H9 (cell line): ENCODE data around the gene ANKMY1. TPM values are rescaled to one million over a fixed set of nuclear protein-coding genes. Genes with fewer than 3 reads are reported as not detected.

Experiments used
- DNase-seq: peaks from one replicate; pipeline ENCODE4 v3.0.0-alpha.2; 2017
- H2AFZ ChIP-seq: one replicate; pipeline ENCODE4 v1.6.1; 2013; ENCODE audit warnings: mild to moderate bottlenecking, low read length, control low read depth, moderate library complexity
- H2AK5ac ChIP-seq: 2 replicates; pipeline ENCODE4 v1.6.1; 2013; ENCODE audit warnings: low read length, control low read depth, mixed read lengths; ENCODE audit not compliant: insufficient read length
- H2BK120ac ChIP-seq: one replicate; pipeline ENCODE4 v1.6.1; 2013; ENCODE audit warnings: low read depth, mild to moderate bottlenecking, low read length, control low read depth, inconsistent platforms; ENCODE audit not compliant: poor library complexity, severe bottlenecking
- H2BK12ac ChIP-seq: 2 replicates; pipeline ENCODE4 v1.6.1; 2013; ENCODE audit warnings: low read length, control low read depth, mixed read lengths, low read depth; ENCODE audit not compliant: insufficient read length
- H2BK15ac ChIP-seq: 2 replicates; pipeline ENCODE4 v1.6.1; 2013; ENCODE audit warnings: low read depth, low read length, control low read depth
- H2BK20ac ChIP-seq: one replicate; pipeline ENCODE4 v1.6.1; 2013; ENCODE audit warnings: low read depth, mild to moderate bottlenecking, low read length, control low read depth, inconsistent platforms; ENCODE audit not compliant: poor library complexity, severe bottlenecking
- H2BK5ac ChIP-seq: 2 replicates; pipeline ENCODE4 v1.6.1; 2013; ENCODE audit warnings: low read length, control low read depth, mixed read lengths; ENCODE audit not compliant: insufficient read length
- H3K14ac ChIP-seq: 2 replicates; pipeline ENCODE4 v1.6.1; 2013; ENCODE audit warnings: low read length, control low read depth; ENCODE audit not compliant: insufficient read depth
- H3K18ac ChIP-seq: 2 replicates; pipeline ENCODE4 v1.6.1; 2013; ENCODE audit warnings: low read depth, mild to moderate bottlenecking, mixed read lengths, low read length, control low read depth; ENCODE audit not compliant: insufficient read length
- H3K23ac ChIP-seq: 2 replicates; pipeline ENCODE4 v1.6.1; 2013; ENCODE audit warnings: low read length, control low read depth, mixed read lengths, low read depth; ENCODE audit not compliant: insufficient read length
- H3K23me2 ChIP-seq: 2 replicates; pipeline ENCODE4 v1.6.1; 2013; ENCODE audit warnings: low read depth, mild to moderate bottlenecking, mixed read lengths, low read length, control low read depth; ENCODE audit not compliant: insufficient read length, poor library complexity, severe bottlenecking
- H3K27ac ChIP-seq: 2 replicates; pipeline ENCODE4 v1.5.1; 2013; ENCODE audit warnings: low read length, control low read depth, mixed read lengths, low read depth; ENCODE audit not compliant: insufficient read length
- H3K27me3 ChIP-seq: 2 replicates; pipeline ENCODE4 v1.6.1; 2013; ENCODE audit warnings: low read length, control low read depth, inconsistent platforms; ENCODE audit not compliant: insufficient read depth
- H3K4ac ChIP-seq: 2 replicates; pipeline ENCODE4 v1.6.1; 2013; ENCODE audit warnings: low read depth, mild to moderate bottlenecking, control low read depth, inconsistent platforms, low read length, moderate library complexity
- H3K4me1 ChIP-seq: 2 replicates; pipeline ENCODE4 v1.6.1; 2013; ENCODE audit warnings: low read length, control low read depth, inconsistent platforms; ENCODE audit not compliant: insufficient read depth
- H3K4me2 ChIP-seq: 2 replicates; pipeline ENCODE4 v1.6.1; 2013; ENCODE audit warnings: low read length, control low read depth, mixed read lengths; ENCODE audit not compliant: insufficient read length, insufficient read depth
- H3K56ac ChIP-seq: 2 replicates; pipeline ENCODE4 v1.6.1; 2013; ENCODE audit warnings: low read depth, mild to moderate bottlenecking, mixed read lengths, low read length, control low read depth; ENCODE audit not compliant: insufficient read length
- H3K79me1 ChIP-seq: 2 replicates; pipeline ENCODE4 v1.6.1; 2013; ENCODE audit warnings: low read depth, mild to moderate bottlenecking, moderate library complexity, low read length, control low read depth, inconsistent platforms; ENCODE audit not compliant: insufficient read depth, poor library complexity, severe bottlenecking
- H3K79me2 ChIP-seq: 2 replicates; pipeline ENCODE4 v1.6.1; 2013; ENCODE audit warnings: low read length, control low read depth, inconsistent platforms; ENCODE audit not compliant: insufficient read depth
- H3K9ac ChIP-seq: 2 replicates; pipeline ENCODE4 v1.6.1; 2013; ENCODE audit warnings: low read length, control low read depth, mixed read lengths; ENCODE audit not compliant: insufficient read length; ENCODE audit errors: extremely low read depth
- H3K9me3 ChIP-seq: one replicate; pipeline ENCODE4 v1.6.1; 2013; ENCODE audit warnings: low read depth, low read length, inconsistent platforms; ENCODE audit not compliant: control insufficient read depth
- H3T11ph ChIP-seq: one replicate; pipeline ENCODE4 v1.6.1; 2013; ENCODE audit warnings: mild to moderate bottlenecking, low read length, control low read depth, inconsistent platforms
- H4K20me1 ChIP-seq: one replicate; pipeline ENCODE4 v1.6.1; 2013; ENCODE audit not compliant: control insufficient read depth, insufficient read length, insufficient read depth
- H4K5ac ChIP-seq: 2 replicates; pipeline ENCODE4 v1.6.1; 2013; ENCODE audit warnings: low read depth, mild to moderate bottlenecking, mixed read lengths, low read length, control low read depth; ENCODE audit not compliant: insufficient read length
- H4K8ac ChIP-seq: replicated peaks from 2 replicates; pipeline ENCODE4 v1.6.1; 2013; ENCODE audit warnings: low read length, control low read depth, mixed read lengths, low read depth; ENCODE audit not compliant: insufficient read length
- H4K91ac ChIP-seq: 2 replicates; pipeline ENCODE4 v1.6.1; 2013; ENCODE audit warnings: low read depth, mild to moderate bottlenecking, moderate library complexity, mixed read lengths, low read length, control low read depth; ENCODE audit not compliant: insufficient read length
- H3K27ac Mint-ChIP-seq, 3 experiments: 2 replicates in 2 of 3; 3 replicates in 1 of 3; pipeline ENCODE4 v1.8.0; 2020 to 2021; ENCODE audit warnings: mixed read lengths in 3 of 3, mild to moderate bottlenecking in 1 of 3, moderate library complexity in 1 of 3
- H3K27me3 Mint-ChIP-seq: 2 replicates; pipeline ENCODE4 v1.8.0; 2021; ENCODE audit warnings: low read depth, mild to moderate bottlenecking, moderate library complexity, mixed read lengths
- H3K36me3 Mint-ChIP-seq, 3 experiments: 2 replicates in 2 of 3; 3 replicates in 1 of 3; pipeline ENCODE4 v1.8.0; 2020 to 2021; ENCODE audit warnings: low read depth in 3 of 3, mixed read lengths in 3 of 3; ENCODE audit not compliant: insufficient read depth in 1 of 3
- H3K4me1 Mint-ChIP-seq, 2 experiments: 2 replicates each; pipeline ENCODE4 v1.8.0; 2020; ENCODE audit warnings: mixed read lengths in 2 of 2
- H3K4me3 Mint-ChIP-seq, 2 experiments: 2 replicates in 1 of 2; 3 replicates in 1 of 2; pipeline ENCODE4 v1.8.0; 2020 to 2021; ENCODE audit warnings: mild to moderate bottlenecking in 2 of 2, mixed read lengths in 2 of 2, moderate library complexity in 1 of 2
- H3K9me3 Mint-ChIP-seq, 2 experiments: 2 replicates in 1 of 2; 3 replicates in 1 of 2; pipeline ENCODE4 v1.8.0; 2020; ENCODE audit warnings: mild to moderate bottlenecking in 2 of 2, mixed read lengths in 2 of 2, moderate library complexity in 1 of 2
- WGBS: extraction: QIAGEN DNeasy Blood & Tissue Kit; methylation state at CpG from one replicate; pipeline ENCODE4 v1.1.7; 2013; ENCODE audit warnings: missing lambda C conversion rate, low lambda C conversion rate, mixed read lengths; ENCODE audit not compliant: insufficient read length; ENCODE audit errors: extremely low coverage; 5-methylcytosine and 5-hydroxymethylcytosine counted together
- total RNA-seq: library from RNA; stranded (reverse); gene quantifications from 2 replicates; pipeline ENCODE4 v1.2.1, GENCODE V29; 2021
- TF ChIP-seq, protein P1 (sequence below): fragments of 200-600 bp; sonication (generic); conservative IDR thresholded peaks from 3 replicates; pipeline ENCODE4 v1.8.0; 2021; ENCODE audit warnings: antibody characterized with exemption, mild to moderate bottlenecking

ANKMY1 gene
- total RNA-seq, 1 experiment from 2014 or later: 13.7 TPM

- no peak overlapping the region for H2BK120ac ChIP-seq
- peaks cover 8% of the 10 kb centered on the region for H3K23me2 ChIP-seq
- H3K4ac ChIP-seq: no peak overlapping the region
- H3K36me3 Mint-ChIP-seq: peaks cover 0 to 2% (median 0%) of the 10 kb centered on the region in 3 experiments; a peak in 1 of 7 replicates
- H3K4me2 ChIP-seq: no peak overlapping the region
- H3K27me3 Mint-ChIP-seq: peaks cover 42% of the 10 kb centered on the region
- H4K91ac ChIP-seq: no peak overlapping the region
- no peak overlapping the region for H3K27ac Mint-ChIP-seq
- TF ChIP-seq, protein P1, sequence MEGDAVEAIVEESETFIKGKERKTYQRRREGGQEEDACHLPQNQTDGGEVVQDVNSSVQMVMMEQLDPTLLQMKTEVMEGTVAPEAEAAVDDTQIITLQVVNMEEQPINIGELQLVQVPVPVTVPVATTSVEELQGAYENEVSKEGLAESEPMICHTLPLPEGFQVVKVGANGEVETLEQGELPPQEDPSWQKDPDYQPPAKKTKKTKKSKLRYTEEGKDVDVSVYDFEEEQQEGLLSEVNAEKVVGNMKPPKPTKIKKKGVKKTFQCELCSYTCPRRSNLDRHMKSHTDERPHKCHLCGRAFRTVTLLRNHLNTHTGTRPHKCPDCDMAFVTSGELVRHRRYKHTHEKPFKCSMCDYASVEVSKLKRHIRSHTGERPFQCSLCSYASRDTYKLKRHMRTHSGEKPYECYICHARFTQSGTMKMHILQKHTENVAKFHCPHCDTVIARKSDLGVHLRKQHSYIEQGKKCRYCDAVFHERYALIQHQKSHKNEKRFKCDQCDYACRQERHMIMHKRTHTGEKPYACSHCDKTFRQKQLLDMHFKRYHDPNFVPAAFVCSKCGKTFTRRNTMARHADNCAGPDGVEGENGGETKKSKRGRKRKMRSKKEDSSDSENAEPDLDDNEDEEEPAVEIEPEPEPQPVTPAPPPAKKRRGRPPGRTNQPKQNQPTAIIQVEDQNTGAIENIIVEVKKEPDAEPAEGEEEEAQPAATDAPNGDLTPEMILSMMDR: no peak
- H3K18ac ChIP-seq: no peak overlapping the region
- peaks cover 11 to 16% of the 10 kb centered on the region in 2 experiments for H3K4me1 Mint-ChIP-seq
- no peaks in the 10 kb centered on the region; the same call in 1 of the 2 replicates for H3K4me1 ChIP-seq
- H3K9me3 ChIP-seq: no peaks in the 10 kb centered on the region
- no peak overlapping the region for H2BK5ac ChIP-seq
- no peaks in the 10 kb centered on the region for H3K9me3 Mint-ChIP-seq
- no peak overlapping the region for H3K23ac ChIP-seq
- H3K27me3 ChIP-seq: peaks cover 13% of the 10 kb centered on the region; the same call in 1 of the 2 replicates
- no peak overlapping the region for H4K8ac ChIP-seq
- no peak overlapping the region for H2BK12ac ChIP-seq
- no peak overlapping the region for H4K5ac ChIP-seq
- H3K27ac ChIP-seq: no peak overlapping the region
- no peak overlapping the region for H3K14ac ChIP-seq
- no peak overlapping the region for H2BK15ac ChIP-seq
- H3K9ac ChIP-seq: no peak overlapping the region
- H2BK20ac ChIP-seq: no peak overlapping the region
- WGBS: no CpG with 5 or more reads among the region's 2 CpGs
- no peak overlapping the region for H3T11ph ChIP-seq
- H3K79me1 ChIP-seq: no peaks in the 10 kb centered on the region
- no peaks in the 10 kb centered on the region; the same call in 1 of the 2 replicates for H3K79me2 ChIP-seq
- no peak for DNase-seq
- H2AK5ac ChIP-seq: no peak overlapping the region
- no peak overlapping the region for H2AFZ ChIP-seq
- H4K20me1 ChIP-seq: no peaks in the 10 kb centered on the region
- H3K4me3 Mint-ChIP-seq: peak overlapping the region; percentile 62 to 79; a peak in 4 of 5 replicates
- H3K56ac ChIP-seq: no peak overlapping the region
These were observed 120.3 kb downstream of the ANKMY1 start for GRCh38 chr2:240437551-240437860.
